Stimulated activated CD8-positive, alpha-beta memory T cell treated with anti-CD3 and anti-CD28 coated beads, Interleukin-2, amount 100 ng/mL, for 1 hour (primary cell): ENCODE measurements around the gene SEC24B.
"Not testable (repeated sequence)": the region's sequence is repeated elsewhere in the genome, so short reads cannot be mapped to it uniquely, and the experiment has no call there.

ENCODE experiments used
- DNase-seq, 2 donors: peaks; one replicate each; pipeline ENCODE4 v3.0.0-alpha.2; 2020; ENCODE audit warnings: low read depth in 2 of 2

The SEC24B gene

DNA sequence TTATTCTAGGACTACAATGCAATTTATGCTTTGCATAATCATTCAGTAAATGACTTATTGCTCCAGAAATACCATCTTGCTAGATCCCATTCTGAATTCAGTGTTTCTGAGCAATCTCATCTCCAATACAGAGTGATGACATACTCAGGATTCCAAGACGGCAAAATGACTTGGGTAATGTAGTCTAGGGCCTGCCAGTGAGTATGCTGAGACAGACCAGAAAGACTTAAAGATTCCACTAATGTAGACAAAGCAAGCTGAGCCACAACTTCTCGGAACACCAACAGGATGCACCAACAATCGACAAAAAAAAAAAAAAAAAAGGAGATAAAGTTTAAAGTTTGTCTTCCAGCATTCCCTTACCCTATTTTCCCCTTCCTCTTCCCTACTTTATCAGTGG lies 919 bp upstream of the SEC24B start:
- no peak for DNase-seq

- no peak for DNase-seq
Measured at GRCh38 chr4:109434007-109434971, 674 bp downstream of the SEC24B start.

- DNase-seq: no peak
Measured at GRCh38 chr4:109435635-109436034, 2.0 kb downstream of the SEC24B start.

DNA sequence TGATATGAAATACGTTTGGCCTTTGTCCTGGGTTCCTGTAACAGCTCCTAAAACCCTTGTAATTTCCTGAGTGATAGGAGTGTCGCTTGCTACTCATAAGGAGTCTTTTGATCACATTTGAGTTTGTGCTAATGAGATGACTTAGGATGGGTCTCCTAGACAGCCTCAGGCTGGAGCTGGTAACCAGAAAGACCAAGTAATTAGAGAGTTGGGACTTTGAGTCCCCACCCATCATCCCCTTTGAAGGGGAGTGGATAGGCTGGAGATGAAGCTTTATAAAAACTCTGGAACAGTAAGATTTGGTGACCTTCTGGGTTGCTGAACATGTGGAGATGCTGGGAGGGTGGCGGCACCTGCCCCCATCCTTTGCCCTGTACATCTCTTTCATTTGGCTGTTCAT lies 2.9 kb downstream of the SEC24B start:
- no peak for DNase-seq

- DNase-seq: no peak
Measured at GRCh38 chr4:109440948-109441347, 7.3 kb downstream of the SEC24B start.

- DNase-seq: no peak
Measured at GRCh38 chr4:109441862-109442458, 8.3 kb downstream of the SEC24B start.

DNA sequence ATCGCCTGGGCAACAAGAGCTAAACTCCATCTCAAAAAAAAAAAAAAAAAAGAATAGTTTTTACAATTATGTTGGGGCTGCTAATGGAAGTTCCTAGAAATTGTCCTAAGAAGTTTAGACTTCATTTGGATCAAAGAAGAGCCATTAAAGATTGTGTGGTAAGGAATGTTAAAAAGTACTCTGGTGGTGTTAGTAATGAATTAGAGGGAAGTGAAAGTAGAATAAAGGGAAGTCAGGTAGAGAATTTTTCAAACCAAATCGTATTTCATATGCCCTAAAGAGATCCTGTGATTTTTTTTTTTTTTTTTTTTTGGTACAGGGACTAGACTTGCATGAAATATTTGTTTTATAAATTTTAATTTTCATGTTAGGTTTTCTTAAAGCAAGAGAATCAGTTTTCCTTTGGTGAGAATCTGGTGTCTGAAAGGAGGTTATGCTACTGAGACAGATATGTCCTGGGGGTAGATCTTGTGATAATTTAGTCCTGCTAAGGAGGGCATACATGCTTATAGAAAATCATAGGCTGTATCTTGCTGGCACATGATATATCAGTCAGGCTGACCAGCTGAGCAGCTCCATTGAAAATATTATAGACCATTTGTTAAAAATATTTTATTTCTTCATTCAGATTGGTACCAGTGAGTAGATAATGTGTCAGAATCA lies 10.7 kb downstream of the SEC24B start:
- DNase-seq: no peak

- DNase-seq: no peak
Measured at GRCh38 chr4:109447278-109447677, 13.7 kb downstream of the SEC24B start.

- DNase-seq: no peak
Measured at GRCh38 chr4:109451544-109452273, 18.1 kb downstream of the SEC24B start.

DNA sequence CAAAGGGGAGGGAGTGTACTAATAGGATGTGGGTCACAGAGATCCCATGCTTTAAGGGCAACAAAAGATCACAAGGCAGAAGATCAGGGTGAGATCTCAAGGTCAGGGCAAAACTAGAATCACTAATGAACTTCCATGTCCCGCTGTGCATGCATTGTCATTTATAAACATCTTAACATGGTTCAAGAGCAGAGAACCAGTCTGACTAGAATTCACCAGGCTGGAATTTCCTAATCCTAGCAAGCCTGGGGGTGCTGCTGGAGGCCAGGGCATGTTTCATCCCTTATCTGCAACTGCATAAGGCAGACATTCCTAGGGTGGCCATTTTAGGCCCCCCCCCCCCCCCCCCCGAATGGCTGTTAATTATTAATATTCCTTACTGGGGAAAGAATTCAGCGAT lies 19.5 kb downstream of the SEC24B start:
- DNase-seq: not testable (repeated sequence)

DNA sequence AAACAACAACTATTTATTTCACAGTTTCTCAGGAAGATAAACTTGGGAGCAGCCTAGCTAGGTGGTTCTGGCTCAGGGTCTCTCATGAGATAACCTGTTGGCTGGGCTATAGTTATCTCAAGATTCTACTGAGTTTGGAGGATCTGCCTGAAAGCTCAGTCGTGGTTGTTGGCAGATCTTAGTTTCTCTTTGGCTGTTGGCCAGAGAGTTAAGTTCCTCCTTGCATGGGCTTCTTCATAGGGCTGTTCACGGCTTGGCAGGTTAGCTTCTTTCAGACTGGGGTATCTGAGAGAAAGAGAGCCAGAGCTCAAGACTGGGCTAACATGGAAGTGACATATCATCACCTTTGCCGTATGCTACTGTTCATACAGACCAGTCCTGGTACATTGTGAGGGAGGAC lies 28.7 kb downstream of the SEC24B start:
- no peak for DNase-seq

- no peak for DNase-seq
Measured at GRCh38 chr4:109462802-109463201, 29.2 kb downstream of the SEC24B start.

GRCh38 chr4:109465069-109465468 lies 31.5 kb downstream of the SEC24B start:
- DNase-seq: no peak

- no peak for DNase-seq
Measured at GRCh38 chr4:109469915-109470314, 36.3 kb downstream of the SEC24B start.

DNA sequence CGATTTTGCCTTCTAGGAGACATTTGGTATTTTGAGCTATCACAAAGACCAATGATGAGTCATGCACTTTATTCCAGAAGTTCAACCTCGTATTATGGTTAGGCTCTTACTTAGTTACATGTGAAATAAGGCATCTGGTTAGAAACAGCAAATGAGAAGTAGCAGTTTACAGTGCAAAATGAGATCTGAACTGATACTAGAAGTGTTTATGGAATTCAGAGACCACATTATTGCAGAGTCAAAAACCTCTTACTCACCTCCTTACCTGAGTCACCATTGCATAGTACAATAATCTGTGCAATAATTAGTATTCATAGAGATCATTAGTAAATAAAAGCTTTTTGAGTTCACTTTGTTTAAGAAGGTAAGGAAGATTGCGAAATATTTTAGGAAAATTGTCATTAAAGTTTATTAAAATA lies 38.7 kb downstream of the SEC24B start:
- DNase-seq: no peak

GRCh38 chr4:109473824-109474223 lies 40.2 kb downstream of the SEC24B start:
- no peak for DNase-seq

- no peak for DNase-seq
Measured at GRCh38 chr4:109486007-109486406, 52.4 kb downstream of the SEC24B start.

GRCh38 chr4:109494563-109494962 lies 60.9 kb downstream of the SEC24B start:
- DNase-seq: no peak

DNA sequence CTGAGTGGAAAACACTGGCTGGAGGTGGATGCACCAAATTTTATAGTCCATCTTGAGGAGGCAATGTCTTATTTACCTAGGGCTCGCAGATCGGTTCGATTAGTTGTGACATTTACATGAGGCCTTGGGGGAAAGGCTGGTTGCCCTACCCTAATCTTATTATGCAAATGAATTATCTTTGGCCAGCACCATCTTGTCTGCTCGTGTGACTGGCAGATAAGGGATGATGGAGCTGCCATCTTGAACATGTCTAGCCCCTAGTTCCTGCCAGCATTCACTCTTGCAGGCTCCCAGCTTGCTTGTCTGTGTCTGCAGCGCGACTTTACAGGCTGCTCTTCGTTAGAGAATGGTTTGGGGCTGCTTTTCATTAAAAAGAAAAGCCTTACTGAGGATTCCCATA lies 61.9 kb downstream of the SEC24B start:
- DNase-seq: no peak

DNA sequence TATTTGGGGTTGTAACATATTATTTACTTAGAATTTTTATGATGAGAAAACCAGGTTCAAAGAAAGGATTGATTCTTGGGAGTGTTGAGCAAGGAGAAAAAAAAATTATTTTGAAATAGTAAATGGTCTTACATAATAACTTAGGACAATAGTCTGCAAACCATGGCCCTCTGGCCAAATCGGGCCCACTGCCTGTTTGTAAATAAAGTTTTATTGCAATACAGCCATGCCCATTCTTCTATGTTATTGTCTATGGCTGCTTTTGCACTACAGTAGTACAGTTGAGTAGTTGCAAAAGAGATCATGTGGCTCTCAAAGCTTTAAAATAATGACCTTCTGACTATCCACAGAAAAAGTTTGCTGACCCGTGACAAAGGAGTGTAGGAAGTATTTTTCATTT lies 63.3 kb downstream of the SEC24B start:
- DNase-seq: no peak

GRCh38 chr4:109497511-109497910 lies 63.9 kb downstream of the SEC24B start:
- DNase-seq: no peak

GRCh38 chr4:109499513-109499912 lies 65.9 kb downstream of the SEC24B start:
- no peak for DNase-seq
